ENCODE data around the gene SDR42E1. TPM values are rescaled to one million over a fixed set of nuclear protein-coding genes. Genes with fewer than 3 reads are reported as not detected.
A peak's percentile ranks its signal among the peaks of the same experiment; 100 is the strongest.
"Not testable (repeated sequence)": the region's sequence is repeated elsewhere in the genome, so short reads cannot be mapped to it uniquely, and the experiment has no call there.

The SDR42E1 gene
- total and polyA plus RNA-seq, 10 donors: 0.62 to 5.4 (median 2.9) TPM

- H3K36me3 ChIP-seq: no peaks in the 10 kb centered on the region
- H3K27me3 ChIP-seq (replicated peaks in 1 of 7): peaks cover 0 to 80% (median 6%) of the 10 kb centered on the region in 7 donors
- no peak overlapping the region for H3K27ac ChIP-seq
- peaks cover 3 to 15% (median 9%) of the 10 kb centered on the region in 8 donors for H3K9me3 ChIP-seq
- no peak overlapping the region for H3K4me3 ChIP-seq
- DNase-seq: no peak
- intact Hi-C loops (cut with DNase I; ENCODE audit: low total_unique reads): no loop called here
- H3K4me1 ChIP-seq: no peaks in the 10 kb centered on the region
- TF ChIP-seq POLR2AphosphoS5 (IDR thresholded peaks at IDR 0.05): no peak
- no peak for TF ChIP-seq POLR2A (IDR thresholded peaks at IDR 0.05)
- TF ChIP-seq CTCF (IDR thresholded peaks at IDR 0.05 in 8 of 11, conservative IDR thresholded peaks at IDR 0.05 in 3 of 11): no peak
- 77 to 95% (median 86%) methylated on average over 2 of the region's 2 CpGs for WGBS, 5 donors
Measured at GRCh38 chr16:82016964-82017363, 5.7 kb upstream of the SDR42E1 start.

- Histone ChIP-seq H3K4me3 (no peak overlapping the region), H3K27ac (no peak overlapping the region), H3K9me3 (peaks cover 3 to 15% (median 9%) of the 10 kb centered on the region in 8 donors), H3K36me3 (no peaks in the 10 kb centered on the region), H3K4me1 (peaks cover 0 to 5% (median 0%) of the 10 kb centered on the region in 6 donors), H3K27me3 (replicated peaks in 1 of 7) (peaks cover 0 to 84% (median 8%) of the 10 kb centered on the region in 7 donors)
- no peak for DNase-seq
- TF ChIP-seq POLR2A (IDR thresholded peaks at IDR 0.05) (no peak), CTCF (IDR thresholded peaks at IDR 0.05 in 8 of 11, conservative IDR thresholded peaks at IDR 0.05 in 3 of 11) (peak in 1 of 11 experiments; percentile 22)
- intact Hi-C loops (cut with DNase I; ENCODE audit: low total_unique reads): no loop called here
- 45 to 58% (median 54%) methylated on average over 7 of the region's 7 CpGs for WGBS, 5 donors
Measured at GRCh38 chr16:82016263-82016662, 5.0 kb upstream of the SDR42E1 start.

GRCh38 chr16:82013139-82013538 is 1.9 kb upstream of the SDR42E1 start:
- H3K4me1 ChIP-seq: peaks cover 0 to 16% (median 0%) of the 10 kb centered on the region in 6 donors
- no peak overlapping the region for H3K4me3 ChIP-seq
- TF ChIP-seq POLR2AphosphoS5 (IDR thresholded peaks at IDR 0.05) (no peak), CTCF (IDR thresholded peaks at IDR 0.05 in 8 of 11, conservative IDR thresholded peaks at IDR 0.05 in 3 of 11) (no peak), POLR2A (IDR thresholded peaks at IDR 0.05) (no peak)
- H3K9me3 ChIP-seq: peaks cover 3 to 34% (median 28%) of the 10 kb centered on the region in 8 donors
- no peaks in the 10 kb centered on the region for H3K36me3 ChIP-seq
- no peak for DNase-seq
- 70 to 89% (median 84%) methylated on average over 2 of the region's 2 CpGs for WGBS, 5 donors
- intact Hi-C loops (cut with DNase I; ENCODE audit: low total_unique reads): no loop called here
- H3K27me3 ChIP-seq (replicated peaks in 1 of 7): peaks cover 0 to 62% (median 15%) of the 10 kb centered on the region in 7 donors
- no peak overlapping the region for H3K27ac ChIP-seq

GRCh38 chr16:82010649-82011048 is 621 bp downstream of the SDR42E1 start:
- H3K4me1 ChIP-seq: peaks cover 0 to 16% (median 0%) of the 10 kb centered on the region in 6 donors
- peaks cover 3 to 38% (median 32%) of the 10 kb centered on the region in 8 donors for H3K9me3 ChIP-seq
- H3K4me3 ChIP-seq: peak overlapping the region in 7 of 8 donors; percentile 39 to 80 (median 53)
- intact Hi-C loops (cut with DNase I; ENCODE audit: low total_unique reads): no loop called here
- no peak for TF ChIP-seq POLR2AphosphoS5 (IDR thresholded peaks at IDR 0.05)
- TF ChIP-seq CTCF (IDR thresholded peaks at IDR 0.05 in 8 of 11, conservative IDR thresholded peaks at IDR 0.05 in 3 of 11): no peak
- TF ChIP-seq POLR2A (IDR thresholded peaks at IDR 0.05): no peak
- 83 to 90% (median 88%) methylated on average over 8 of the region's 8 CpGs for WGBS, 5 donors
- H3K36me3 ChIP-seq: no peaks in the 10 kb centered on the region
- H3K27me3 ChIP-seq (replicated peaks in 1 of 7): peaks cover 0 to 45% (median 10%) of the 10 kb centered on the region in 7 donors
- no peak for DNase-seq
- no peak overlapping the region for H3K27ac ChIP-seq

- intact Hi-C loops (cut with DNase I; ENCODE audit: low total_unique reads); H3K27ac ChIP-seq; DNase-seq; H3K4me3 ChIP-seq; H3K36me3 ChIP-seq: not testable (repeated sequence)
- peaks cover 0 to 37% (median 9%) of the 10 kb centered on the region in 7 donors for H3K27me3 ChIP-seq (replicated peaks in 1 of 7)
- H3K9me3 ChIP-seq: peaks cover 0 to 31% (median 24%) of the 10 kb centered on the region in 8 donors
- 73 to 92% (median 80%) methylated on average over 4 of the region's 4 CpGs for WGBS, 5 donors
- peaks cover 0 to 16% (median 0%) of the 10 kb centered on the region in 6 donors for H3K4me1 ChIP-seq
Measured at GRCh38 chr16:82009789-82010188, 1.5 kb downstream of the SDR42E1 start.

Measured in spleen (tissue), 11 donors.